Measurements from ENCODE around the gene ZDHHC14. TPM values are rescaled to one million over a fixed set of nuclear protein-coding genes. Genes with fewer than 3 reads are reported as not detected.

The ZDHHC14 gene
- total RNA-seq, 2 experiments from 2014 or later: 1.3 to 1.6 TPM

- POLR2A ChIA-PET: no interaction called here
- H3K9me3 ChIP-seq (ENCODE audit: control insufficient read depth in 1 of 2, insufficient read depth in 1 of 2, low read length in 2 of 2): no peaks in the 10 kb centered on the region
- H3K27ac Mint-ChIP-seq: no peak overlapping the region
- ATAC-seq (ENCODE audit: poor library complexity) (no peak), DNase-seq (no peak)
- CTCF ChIA-PET: no interaction called here
- H3K4me1 ChIP-seq (ENCODE audit: insufficient read depth, low read length): peaks cover 5% of the 10 kb centered on the region
- TF ChIP-seq CTCF (IDR thresholded peaks at IDR 0.05): no peak
- H3K27ac ChIP-seq (ENCODE audit: low read depth in 1 of 2, low read length in 2 of 2): no peak overlapping the region
- H3K4me3 Mint-ChIP-seq: no peak overlapping the region
- H3K9me3 Mint-ChIP-seq: no peaks in the 10 kb centered on the region
- H3K4me1 Mint-ChIP-seq (ENCODE audit: low read depth): peaks cover 12% of the 10 kb centered on the region
- H3K4me3 ChIP-seq (ENCODE audit: low read length): no peak overlapping the region
- H3K27me3 Mint-ChIP-seq: no peaks in the 10 kb centered on the region
- H3K36me3 ChIP-seq (ENCODE audit: insufficient read depth, low read length): no peaks in the 10 kb centered on the region
- intact Hi-C loops (cut with DNase I, micrococcal nuclease): no loop called here
- no peaks in the 10 kb centered on the region for H3K27me3 ChIP-seq (ENCODE audit: control insufficient read depth in 1 of 2, insufficient read depth in 2 of 2, low read length in 2 of 2)
- no peaks in the 10 kb centered on the region for H3K36me3 Mint-ChIP-seq (ENCODE audit: low read depth)
Observed at GRCh38 chr6:157651731-157652490, 270.9 kb downstream of the ZDHHC14 start.

GRCh38 chr6:157652601-157653363 is 271.8 kb downstream of the ZDHHC14 start:
- DNase-seq (no peak), ATAC-seq (ENCODE audit: poor library complexity) (no peak)
- H3K4me3 Mint-ChIP-seq: no peak overlapping the region
- Histone ChIP-seq H3K36me3 (ENCODE audit: insufficient read depth, low read length) (no peaks in the 10 kb centered on the region), H3K9me3 (ENCODE audit: control insufficient read depth in 1 of 2, insufficient read depth in 1 of 2, low read length in 2 of 2) (no peaks in the 10 kb centered on the region), H3K4me1 (ENCODE audit: insufficient read depth, low read length) (peaks cover 2% of the 10 kb centered on the region), H3K4me3 (ENCODE audit: low read length) (no peak overlapping the region), H3K27ac (ENCODE audit: low read depth in 1 of 2, low read length in 2 of 2) (no peak overlapping the region), H3K27me3 (ENCODE audit: control insufficient read depth in 1 of 2, insufficient read depth in 2 of 2, low read length in 2 of 2) (no peaks in the 10 kb centered on the region)
- ChIA-PET POLR2A (no interaction called here), CTCF (no interaction called here)
- intact Hi-C loops (cut with DNase I, micrococcal nuclease): no loop called here
- peaks cover 7% of the 10 kb centered on the region for H3K4me1 Mint-ChIP-seq (ENCODE audit: low read depth)
- H3K27me3 Mint-ChIP-seq: no peaks in the 10 kb centered on the region
- H3K36me3 Mint-ChIP-seq (ENCODE audit: low read depth): no peaks in the 10 kb centered on the region
- no peaks in the 10 kb centered on the region for H3K9me3 Mint-ChIP-seq
- no peak overlapping the region for H3K27ac Mint-ChIP-seq
- no peak for TF ChIP-seq CTCF (IDR thresholded peaks at IDR 0.05)

DNA sequence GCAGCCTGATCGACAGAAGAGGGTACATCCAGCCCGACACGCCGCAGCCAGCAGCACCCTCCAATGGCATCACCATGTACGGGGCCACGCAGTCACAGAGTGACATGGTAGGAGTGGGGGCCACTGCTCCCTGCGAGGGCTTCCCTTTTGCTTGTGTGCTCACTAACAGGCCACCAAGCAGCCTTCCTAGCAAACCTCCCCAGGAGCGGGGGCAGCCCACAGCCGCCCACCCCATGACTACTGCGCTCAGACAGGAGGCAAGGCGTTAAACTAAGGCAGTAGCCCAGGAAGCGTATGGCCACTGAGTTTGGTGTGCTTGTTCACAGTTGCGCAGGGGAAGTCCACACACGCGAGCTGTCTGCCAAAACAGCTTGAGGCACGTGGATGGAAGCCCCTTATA is 272.5 kb downstream of the ZDHHC14 start:
- intact Hi-C loops (cut with DNase I, micrococcal nuclease): no loop called here
- Mint-ChIP-seq H3K27me3 (no peaks in the 10 kb centered on the region), H3K4me1 (ENCODE audit: low read depth) (peaks cover under 1% of the 10 kb centered on the region), H3K36me3 (ENCODE audit: low read depth) (no peaks in the 10 kb centered on the region), H3K9me3 (no peaks in the 10 kb centered on the region), H3K27ac (no peak overlapping the region), H3K4me3 (no peak overlapping the region)
- Histone ChIP-seq H3K4me3 (ENCODE audit: low read length) (no peak overlapping the region), H3K27me3 (ENCODE audit: control insufficient read depth in 1 of 2, insufficient read depth in 2 of 2, low read length in 2 of 2) (no peaks in the 10 kb centered on the region), H3K9me3 (ENCODE audit: control insufficient read depth in 1 of 2, insufficient read depth in 1 of 2, low read length in 2 of 2) (no peaks in the 10 kb centered on the region), H3K36me3 (ENCODE audit: insufficient read depth, low read length) (no peaks in the 10 kb centered on the region), H3K27ac (ENCODE audit: low read depth in 1 of 2, low read length in 2 of 2) (no peak overlapping the region), H3K4me1 (ENCODE audit: insufficient read depth, low read length) (no peaks in the 10 kb centered on the region)
- ATAC-seq (ENCODE audit: poor library complexity): no peak
- no peak for TF ChIP-seq CTCF (IDR thresholded peaks at IDR 0.05)
- ChIA-PET POLR2A (no interaction called here), CTCF (no interaction called here)
- DNase-seq: no peak
